ENCODE data around the gene STIMATE. TPM values are rescaled to one million over a fixed set of nuclear protein-coding genes. Genes with fewer than 3 reads are reported as not detected.

The STIMATE gene
- polyA plus RNA-seq, 1 of the 3 experiments (the other 2 are of a cell fraction) = 9.3 TPM

GRCh38 chr3:52836471-52836845 lies 60.9 kb downstream of the STIMATE start:
- Histone ChIP-seq H3K27ac (ENCODE audit: low read depth in 2 of 2, low read length in 1 of 2) (no peak overlapping the region), H3K79me2 (ENCODE audit: insufficient read depth) (no peaks in the 10 kb centered on the region), H3K9ac (no peak overlapping the region), H2AFZ (ENCODE audit: low read depth) (no peak overlapping the region), H3K4me2 (no peak overlapping the region), H3K9me2 (no peaks in the 10 kb centered on the region), H4K20me1 (ENCODE audit: insufficient read depth) (0 out of 2 replicates have a peak, but pooled peaks cover 6% of the 10 kb centered on the region), H3K27me3 (ENCODE audit: insufficient read depth) (no peaks in the 10 kb centered on the region), H3F3A (replicated peaks; ENCODE audit: insufficient read depth) (no peaks in the 10 kb centered on the region), H3K36me3 (replicated peaks in 1 of 2; ENCODE audit: control insufficient read depth in 1 of 2, insufficient read depth in 2 of 2, low read length in 1 of 2) (peaks cover 0 to 2% of the 10 kb centered on the region in 2 experiments), H3K9me3 (no peaks in the 10 kb centered on the region), H3K4me1 (ENCODE audit: control insufficient read depth in 1 of 2, insufficient read depth in 2 of 2, low read depth in 1 of 2, low read length in 1 of 2) (peaks cover under 1 to 8% of the 10 kb centered on the region in 2 experiments; a peak in 1 of 4 replicates), H3K4me3 (ENCODE audit: low read depth in 2 of 2, low read length in 1 of 2) (no peak overlapping the region)
- 85% methylated on average over 3 of the region's 5 CpGs for WGBS (ENCODE audit: low lambda C conversion rate)
- POLR2A ChIA-PET = no interaction called here
- CTCF ChIA-PET = interaction anchor here (0.8 to 2.5 kb wide), 3 partner anchors 14 to 235 kb away, joined by 3 to 10 read pairs (median 4); no protein-coding TSS in a partner anchor
- TF ChIP-seq TAF1 (IDR thresholded peaks at IDR 0.05; ENCODE audit: borderline replicate concordance, low read depth, low read length) = no peak
- no peak for TF ChIP-seq FOXJ3 (CRISPR knock-in tag; IDR thresholded peaks at IDR 0.05)
- no peak for DNase-seq

DNA sequence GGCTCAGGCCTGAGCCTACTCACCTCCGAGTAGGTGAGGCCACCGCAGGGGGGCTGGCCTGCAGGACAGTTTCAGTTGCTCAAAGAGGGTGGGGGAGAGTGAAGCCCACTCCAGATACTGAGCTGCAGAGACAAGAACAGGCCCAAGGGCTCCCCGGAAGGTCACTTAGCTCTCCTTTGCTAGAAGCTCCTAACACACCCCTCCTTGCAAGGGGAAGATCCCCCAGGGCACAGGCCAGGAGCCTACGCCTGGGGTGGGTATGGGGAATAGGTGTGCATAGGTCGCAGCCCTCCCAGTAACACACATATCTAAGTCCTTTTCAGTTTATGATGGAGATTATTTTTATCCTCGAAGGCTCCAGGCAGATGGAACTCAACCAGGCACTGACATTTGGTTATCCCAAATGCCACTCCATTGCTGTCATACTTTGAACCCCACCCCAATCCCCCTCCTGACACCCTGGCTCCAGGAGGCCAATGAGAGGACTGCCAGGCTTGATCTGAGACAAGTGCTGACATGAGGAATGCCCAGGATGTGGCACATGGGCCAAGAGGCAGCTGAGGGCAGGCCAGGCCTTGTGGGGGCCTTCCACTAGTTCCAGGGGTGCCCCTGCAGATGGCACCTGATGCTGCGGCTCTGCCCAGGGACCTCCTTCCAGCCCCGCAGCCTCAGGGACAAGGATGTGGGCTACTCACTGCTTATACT lies 61.4 kb downstream of the STIMATE start:
- H3F3A ChIP-seq (replicated peaks; ENCODE audit: insufficient read depth) = no peaks in the 10 kb centered on the region
- H3K79me2 ChIP-seq (ENCODE audit: insufficient read depth) = no peaks in the 10 kb centered on the region
- H3K4me1 ChIP-seq (ENCODE audit: control insufficient read depth in 1 of 2, insufficient read depth in 2 of 2, low read depth in 1 of 2, low read length in 1 of 2) = peaks cover 4 to 12% of the 10 kb centered on the region in 2 experiments; a peak in 1 of 4 replicates
- H3K4me2 ChIP-seq = no peak overlapping the region
- no peak overlapping the region for H3K9ac ChIP-seq
- 0 out of 2 replicates have a peak, but pooled peaks cover 6% of the 10 kb centered on the region for H4K20me1 ChIP-seq (ENCODE audit: insufficient read depth)
- H3K27me3 ChIP-seq (ENCODE audit: insufficient read depth) = no peaks in the 10 kb centered on the region
- no peak for DNase-seq
- no peak overlapping the region for H3K4me3 ChIP-seq (ENCODE audit: low read depth in 2 of 2, low read length in 1 of 2)
- H2AFZ ChIP-seq (ENCODE audit: low read depth) = no peak overlapping the region
- no peaks in the 10 kb centered on the region for H3K9me3 ChIP-seq
- no peaks in the 10 kb centered on the region for H3K9me2 ChIP-seq
- WGBS (ENCODE audit: low lambda C conversion rate) = 84% methylated on average over 6 of the region's 8 CpGs
- TF ChIP-seq, protein P1, sequence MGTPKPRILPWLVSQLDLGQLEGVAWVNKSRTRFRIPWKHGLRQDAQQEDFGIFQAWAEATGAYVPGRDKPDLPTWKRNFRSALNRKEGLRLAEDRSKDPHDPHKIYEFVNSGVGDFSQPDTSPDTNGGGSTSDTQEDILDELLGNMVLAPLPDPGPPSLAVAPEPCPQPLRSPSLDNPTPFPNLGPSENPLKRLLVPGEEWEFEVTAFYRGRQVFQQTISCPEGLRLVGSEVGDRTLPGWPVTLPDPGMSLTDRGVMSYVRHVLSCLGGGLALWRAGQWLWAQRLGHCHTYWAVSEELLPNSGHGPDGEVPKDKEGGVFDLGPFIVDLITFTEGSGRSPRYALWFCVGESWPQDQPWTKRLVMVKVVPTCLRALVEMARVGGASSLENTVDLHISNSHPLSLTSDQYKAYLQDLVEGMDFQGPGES (IDR thresholded peaks at IDR 0.05; ENCODE audit: low read depth, low read length) = no peak
- TF ChIP-seq NFIC (IDR thresholded peaks at IDR 0.05; ENCODE audit: borderline replicate concordance) (no peak), RFX5 (IDR thresholded peaks at IDR 0.05; ENCODE audit: low read length) (no peak), JUND (IDR thresholded peaks at IDR 0.05) (no peak), POLR2AphosphoS5 (IDR thresholded peaks at IDR 0.05; ENCODE audit: low read depth, low read length) (no peak), GABPA (IDR thresholded peaks at IDR 0.05; ENCODE audit: low read depth) (no peak), FOSL2 (IDR thresholded peaks at IDR 0.05; ENCODE audit: borderline replicate concordance, low read depth) (no peak), USF2 (IDR thresholded peaks at IDR 0.05; ENCODE audit: borderline replicate concordance, low read depth, low read length) (no peak), SIN3A (IDR thresholded peaks at IDR 0.05; ENCODE audit: borderline replicate concordance, low read depth, low read length) (no peak), YY1 (IDR thresholded peaks at IDR 0.05; ENCODE audit: low read depth) (no peak), MAX (IDR thresholded peaks at IDR 0.05; ENCODE audit: low read depth) (no peak), TAF1 (IDR thresholded peaks at IDR 0.05; ENCODE audit: borderline replicate concordance, low read depth, low read length) (no peak), MEF2A (IDR thresholded peaks at IDR 0.05; ENCODE audit: borderline replicate concordance, low read depth) (no peak), CHD2 (IDR thresholded peaks at IDR 0.05; ENCODE audit: low read length, partially characterized antibody) (no peak), GATA2 (CRISPR knock-in tag; IDR thresholded peaks at IDR 0.05) (no peak), NRF1 (IDR thresholded peaks at IDR 0.05; ENCODE audit: low read depth, low read length) (no peak), RCOR1 (IDR thresholded peaks at IDR 0.05; ENCODE audit: low read length) (no peak)
- H3K36me3 ChIP-seq (replicated peaks in 1 of 2; ENCODE audit: control insufficient read depth in 1 of 2, insufficient read depth in 2 of 2, low read length in 1 of 2) = peaks cover 0 to 2% of the 10 kb centered on the region in 2 experiments
- ChIA-PET POLR2A (no interaction called here), CTCF (interaction anchor here (1.4 to 2.5 kb wide), 3 partner anchors 11 to 278 kb away, joined by 3 to 10 read pairs (median 5); no protein-coding TSS in a partner anchor)
- no peak overlapping the region for H3K27ac ChIP-seq (ENCODE audit: low read depth in 2 of 2, low read length in 1 of 2)
